Epithelial cell of esophagus (primary cell): ENCODE measurements around the gene BAZ1A.
A peak's percentile ranks its signal among the peaks of the same experiment; 100 is the strongest.

Source experiments
- DNase-seq: peaks from one replicate; pipeline ENCODE4 v3.0.0; 2010; ENCODE audit warnings: low read depth
- H3K4me3 ChIP-seq: 2 replicates; pipeline ENCODE4 v1.5.1; 2011; ENCODE audit warnings: mild to moderate bottlenecking, low read length, control low read depth
- TF ChIP-seq, protein P1 (sequence below): IDR thresholded peaks from 2 replicates; pipeline ENCODE4 v1.5.1; 2011; ENCODE audit warnings: low read depth, mild to moderate bottlenecking, low read length, control low read depth, inconsistent platforms; ENCODE audit not compliant: insufficient read depth; ENCODE audit errors: missing control alignments

The BAZ1A gene

DNA sequence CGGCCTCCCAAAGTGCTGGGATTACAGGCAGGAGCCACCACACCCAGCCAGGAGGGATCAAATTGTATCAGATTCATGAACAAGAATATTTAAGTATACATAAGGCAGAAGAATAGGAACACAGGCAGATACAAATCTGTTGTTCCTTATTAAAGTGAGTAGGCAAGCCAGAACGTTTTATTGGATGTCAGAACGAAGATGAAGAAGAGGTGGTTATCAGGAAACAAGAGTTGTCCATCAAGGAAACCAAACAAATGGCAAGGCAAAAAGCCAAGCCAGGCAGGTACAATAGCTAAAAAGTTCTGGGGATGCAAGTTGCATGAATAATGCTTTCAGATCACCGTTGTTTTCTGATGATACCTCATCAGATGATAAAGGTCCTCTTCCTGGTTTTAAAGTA, 31.1 kb upstream of the BAZ1A start:
- DNase-seq = no peak
- TF ChIP-seq, protein P1, sequence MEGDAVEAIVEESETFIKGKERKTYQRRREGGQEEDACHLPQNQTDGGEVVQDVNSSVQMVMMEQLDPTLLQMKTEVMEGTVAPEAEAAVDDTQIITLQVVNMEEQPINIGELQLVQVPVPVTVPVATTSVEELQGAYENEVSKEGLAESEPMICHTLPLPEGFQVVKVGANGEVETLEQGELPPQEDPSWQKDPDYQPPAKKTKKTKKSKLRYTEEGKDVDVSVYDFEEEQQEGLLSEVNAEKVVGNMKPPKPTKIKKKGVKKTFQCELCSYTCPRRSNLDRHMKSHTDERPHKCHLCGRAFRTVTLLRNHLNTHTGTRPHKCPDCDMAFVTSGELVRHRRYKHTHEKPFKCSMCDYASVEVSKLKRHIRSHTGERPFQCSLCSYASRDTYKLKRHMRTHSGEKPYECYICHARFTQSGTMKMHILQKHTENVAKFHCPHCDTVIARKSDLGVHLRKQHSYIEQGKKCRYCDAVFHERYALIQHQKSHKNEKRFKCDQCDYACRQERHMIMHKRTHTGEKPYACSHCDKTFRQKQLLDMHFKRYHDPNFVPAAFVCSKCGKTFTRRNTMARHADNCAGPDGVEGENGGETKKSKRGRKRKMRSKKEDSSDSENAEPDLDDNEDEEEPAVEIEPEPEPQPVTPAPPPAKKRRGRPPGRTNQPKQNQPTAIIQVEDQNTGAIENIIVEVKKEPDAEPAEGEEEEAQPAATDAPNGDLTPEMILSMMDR = no peak
- H3K4me3 ChIP-seq = no peak overlapping the region

DNA sequence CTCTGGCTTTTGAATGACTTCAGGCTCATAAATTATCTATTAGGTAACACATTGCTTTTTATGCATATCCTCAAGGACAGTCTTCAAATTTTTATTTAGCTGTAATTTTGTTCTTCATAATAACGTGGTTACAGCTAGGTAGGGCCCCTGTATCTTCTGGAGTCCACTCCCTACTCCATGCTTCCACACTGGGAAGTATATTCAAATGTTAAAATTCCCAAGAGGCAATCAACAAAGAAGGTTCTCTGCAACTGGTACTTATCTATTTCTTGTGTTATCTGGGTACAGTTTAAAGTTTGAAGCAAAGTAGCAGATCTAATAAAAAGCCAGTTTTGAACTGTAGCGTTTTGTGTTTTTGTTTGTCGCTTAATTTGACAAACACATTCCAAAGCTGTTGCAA, 20.1 kb upstream of the BAZ1A start:
- DNase-seq = no peak
- H3K4me3 ChIP-seq = no peak overlapping the region
- TF ChIP-seq, protein P1 = no peak

DNA sequence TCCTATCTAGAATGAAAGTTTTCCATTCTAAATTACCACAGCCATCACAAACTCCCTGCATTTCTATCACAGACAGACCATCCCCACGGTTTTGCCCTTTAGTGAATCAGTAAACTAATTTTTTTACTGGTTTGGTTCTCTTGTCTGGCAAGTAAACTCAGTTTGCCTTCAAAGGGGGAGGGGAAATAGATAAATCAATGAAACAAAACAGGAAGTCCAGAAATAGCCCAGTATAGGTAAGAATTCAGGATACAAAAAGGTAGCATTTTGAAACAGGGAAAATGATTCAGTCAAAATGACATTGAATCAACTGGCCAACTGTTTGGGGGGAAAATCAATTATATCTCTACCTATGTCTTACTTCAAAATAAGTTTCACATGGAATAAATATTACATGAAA, 15.8 kb upstream of the BAZ1A start:
- no peak for DNase-seq
- H3K4me3 ChIP-seq = no peak overlapping the region
- TF ChIP-seq, protein P1 = no peak

DNA sequence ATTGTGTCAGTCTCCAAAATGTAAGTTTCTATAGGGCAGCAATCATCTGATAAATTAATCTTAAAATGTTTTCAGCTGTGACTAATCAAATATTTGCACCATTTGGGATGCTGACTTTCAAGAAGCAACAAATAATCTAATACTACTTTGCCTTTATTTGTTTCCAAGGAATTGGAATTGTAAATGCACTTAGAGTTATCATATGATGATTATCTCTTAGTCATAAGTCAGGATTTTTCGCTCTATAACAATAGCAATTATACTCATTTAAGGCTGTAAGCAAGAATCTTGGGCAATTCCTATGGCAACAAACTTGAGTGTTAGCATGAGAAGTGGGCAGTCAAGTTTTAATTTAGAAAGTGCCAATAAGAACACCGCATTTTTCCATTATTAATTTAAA, 13.0 kb upstream of the BAZ1A start:
- H3K4me3 ChIP-seq = no peak overlapping the region
- TF ChIP-seq, protein P1 = no peak
- no peak for DNase-seq

DNA sequence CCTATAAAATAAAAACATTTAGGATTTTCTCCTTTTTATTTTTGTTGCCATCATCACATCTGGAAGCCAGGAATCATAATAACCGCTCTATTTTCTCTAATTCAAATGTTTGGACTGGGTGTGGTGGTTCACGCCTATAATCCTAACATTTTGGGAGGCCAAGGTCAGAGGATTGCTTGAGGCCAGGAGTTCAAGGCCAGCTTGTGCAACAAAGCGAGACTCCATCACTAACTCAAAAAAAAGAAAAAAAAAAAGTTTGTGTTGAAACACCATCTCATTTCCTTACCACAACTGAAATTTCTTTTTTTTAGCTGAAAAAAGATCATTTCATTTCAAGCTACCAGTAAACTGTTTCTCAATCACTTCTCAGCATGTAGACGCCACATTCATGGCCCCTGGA, 8.8 kb upstream of the BAZ1A start:
- H3K4me3 ChIP-seq = no peak overlapping the region
- TF ChIP-seq, protein P1 = no peak
- no peak for DNase-seq

DNA sequence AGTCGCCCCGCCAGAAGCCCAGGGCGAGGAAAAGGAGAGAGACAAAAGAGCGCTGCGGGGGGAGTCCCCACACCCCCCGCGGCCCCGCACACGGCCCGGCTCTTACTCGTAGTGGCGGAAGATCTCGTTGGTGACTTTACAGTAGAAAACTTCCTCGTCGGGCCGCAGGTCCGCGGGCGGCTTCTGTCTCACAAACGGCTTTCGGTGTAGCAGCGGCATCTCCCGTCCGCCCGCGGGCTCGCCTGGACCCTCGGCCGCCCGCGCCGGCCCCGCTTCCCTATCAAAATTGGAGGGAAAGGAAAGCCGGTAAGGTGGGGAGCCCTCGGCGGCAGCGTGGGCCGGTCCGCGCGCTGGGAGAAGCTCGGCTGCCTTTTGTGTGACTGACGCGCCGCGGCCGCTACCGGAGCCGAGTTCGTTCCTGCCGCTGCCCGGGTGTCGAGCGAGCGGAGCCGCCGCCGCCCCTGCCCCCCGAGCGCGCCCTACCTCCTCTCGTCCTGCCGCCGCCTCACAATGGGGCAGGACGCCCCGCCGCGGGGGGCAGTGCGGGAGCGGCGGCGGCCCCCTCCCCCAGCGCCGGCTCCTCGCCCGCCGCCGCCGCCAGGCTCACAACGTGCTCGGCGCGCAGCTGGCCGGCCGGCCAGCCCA, 652 bp downstream of the BAZ1A start:
- peak overlapping the region; percentile 78 for H3K4me3 ChIP-seq
- TF ChIP-seq, protein P1 = no peak
- DNase-seq = peak; percentile 53
